Measurements from ENCODE around the gene PNO1. TPM values are rescaled to one million over a fixed set of nuclear protein-coding genes. Genes with fewer than 3 reads are reported as not detected.
A peak's percentile ranks its signal among the peaks of the same experiment; 100 is the strongest.

The PNO1 gene
- total and polyA plus RNA-seq, 2 donors (not counting 1 experiment from before 2014, with no cell fraction given), result 12.9 to 13.4 TPM

- no peaks in the 10 kb centered on the region for H3K9me3 ChIP-seq (ENCODE audit: control insufficient read depth, insufficient read depth, low read depth, low read length)
- H4K20me1 ChIP-seq (ENCODE audit: control insufficient read depth, extremely low read depth, insufficient read depth, low read length), result no peaks in the 10 kb centered on the region
- no peak overlapping the region for H3K27ac ChIP-seq (ENCODE audit: insufficient read depth, low read length)
- H2AFZ ChIP-seq (ENCODE audit: low read length), result no peak overlapping the region
- H3K9ac ChIP-seq (ENCODE audit: insufficient read depth, low read length), result no peak overlapping the region
- no peak overlapping the region for H3K4me3 ChIP-seq (replicated peaks in 1 of 4; ENCODE audit: control extremely low read depth in 1 of 4, insufficient read depth in 1 of 4, low read depth in 3 of 4, low read length in 4 of 4)
- peak; percentile 17 to 47 for DNase-seq (ENCODE audit: low read depth in 2 of 2)
- no peak overlapping the region for H3K4me2 ChIP-seq (ENCODE audit: extremely low read depth, insufficient read depth, low read length)
- no peaks in the 10 kb centered on the region for H3K36me3 ChIP-seq (ENCODE audit: control insufficient read depth, insufficient read depth, low read length)
- no peaks in the 10 kb centered on the region for H3K79me2 ChIP-seq (ENCODE audit: control insufficient read depth, insufficient read depth, low read length)
- TF ChIP-seq CTCF (conservative IDR thresholded peaks at IDR 0.05 in 1 of 2, IDR thresholded peaks at IDR 0.05 in 1 of 2; ENCODE audit: low read depth in 1 of 2, low read length in 2 of 2) (no peak), EZH2 (IDR thresholded peaks at IDR 0.05; ENCODE audit: low read length, missing control alignments) (no peak)
- no peaks in the 10 kb centered on the region for H3K4me1 ChIP-seq (ENCODE audit: control insufficient read depth, extremely low read depth, insufficient read depth, low read length)
- no peaks in the 10 kb centered on the region for H3K27me3 ChIP-seq (ENCODE audit: control insufficient read depth, insufficient read depth, low read length)
Observed at GRCh38 chr2:68124321-68124720, 33.4 kb upstream of the PNO1 start.

DNA sequence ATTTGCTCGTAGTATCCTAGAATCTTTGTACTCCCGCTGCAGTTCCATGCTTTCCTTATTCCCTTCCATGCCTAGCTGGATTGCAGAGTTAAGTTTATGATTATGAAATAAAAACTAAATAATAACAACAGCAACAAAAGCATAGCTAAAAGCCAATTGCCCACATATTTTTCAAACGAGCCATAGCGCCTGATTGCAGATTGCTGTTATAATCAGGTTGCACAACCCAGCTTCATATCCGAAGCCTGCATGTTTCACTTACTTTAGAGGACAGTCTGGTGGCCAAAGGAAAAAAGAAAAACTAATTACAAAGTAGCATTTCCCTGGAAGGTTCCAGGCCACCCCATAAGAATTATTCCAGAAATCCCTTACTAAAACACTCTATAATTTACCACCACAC is 31.9 kb upstream of the PNO1 start:
- Histone ChIP-seq H3K36me3 (ENCODE audit: control insufficient read depth, insufficient read depth, low read length) (no peaks in the 10 kb centered on the region), H3K4me2 (ENCODE audit: extremely low read depth, insufficient read depth, low read length) (no peak overlapping the region), H3K79me2 (ENCODE audit: control insufficient read depth, insufficient read depth, low read length) (no peaks in the 10 kb centered on the region), H3K9ac (ENCODE audit: insufficient read depth, low read length) (no peak overlapping the region), H2AFZ (ENCODE audit: low read length) (no peak overlapping the region), H3K27me3 (ENCODE audit: control insufficient read depth, insufficient read depth, low read length) (no peaks in the 10 kb centered on the region), H4K20me1 (ENCODE audit: control insufficient read depth, extremely low read depth, insufficient read depth, low read length) (no peaks in the 10 kb centered on the region), H3K9me3 (ENCODE audit: control insufficient read depth, insufficient read depth, low read depth, low read length) (no peaks in the 10 kb centered on the region), H3K4me1 (ENCODE audit: control insufficient read depth, extremely low read depth, insufficient read depth, low read length) (no peaks in the 10 kb centered on the region), H3K27ac (ENCODE audit: insufficient read depth, low read length) (no peak overlapping the region), H3K4me3 (replicated peaks in 1 of 4; ENCODE audit: control extremely low read depth in 1 of 4, insufficient read depth in 1 of 4, low read depth in 3 of 4, low read length in 4 of 4) (no peak overlapping the region)
- peak in 1 of 2 donors; percentile 19 for DNase-seq (ENCODE audit: low read depth in 2 of 2)
- no peak for TF ChIP-seq CTCF (conservative IDR thresholded peaks at IDR 0.05 in 1 of 2, IDR thresholded peaks at IDR 0.05 in 1 of 2; ENCODE audit: low read depth in 1 of 2, low read length in 2 of 2)
- TF ChIP-seq EZH2 (IDR thresholded peaks at IDR 0.05; ENCODE audit: low read length, missing control alignments), result no peak

DNA sequence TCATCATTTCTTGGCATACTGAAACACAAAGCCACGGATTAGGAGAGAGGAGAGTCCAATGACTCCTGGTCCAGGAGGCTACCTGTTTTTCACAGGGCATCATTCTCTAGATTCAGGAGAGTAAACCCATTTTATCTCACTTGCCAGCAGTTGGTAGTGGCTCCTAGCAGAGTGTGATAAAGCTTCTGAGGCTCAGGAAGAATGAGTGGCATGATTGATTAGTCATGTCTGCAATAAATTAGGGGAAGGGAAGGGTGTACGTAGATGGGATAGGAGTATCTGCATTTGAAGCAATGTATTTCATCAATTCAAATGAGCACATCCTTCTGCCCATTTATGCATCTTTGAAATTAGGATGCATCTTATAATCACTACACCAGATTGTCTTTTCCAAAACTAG is 31.1 kb upstream of the PNO1 start:
- TF ChIP-seq EZH2 (IDR thresholded peaks at IDR 0.05; ENCODE audit: low read length, missing control alignments) (no peak), CTCF (conservative IDR thresholded peaks at IDR 0.05 in 1 of 2, IDR thresholded peaks at IDR 0.05 in 1 of 2; ENCODE audit: low read depth in 1 of 2, low read length in 2 of 2) (no peak)
- H3K36me3 ChIP-seq (ENCODE audit: control insufficient read depth, insufficient read depth, low read length), result no peaks in the 10 kb centered on the region
- H3K9ac ChIP-seq (ENCODE audit: insufficient read depth, low read length), result no peak overlapping the region
- no peaks in the 10 kb centered on the region for H3K27me3 ChIP-seq (ENCODE audit: control insufficient read depth, insufficient read depth, low read length)
- no peak overlapping the region for H2AFZ ChIP-seq (ENCODE audit: low read length)
- H4K20me1 ChIP-seq (ENCODE audit: control insufficient read depth, extremely low read depth, insufficient read depth, low read length), result no peaks in the 10 kb centered on the region
- no peaks in the 10 kb centered on the region for H3K79me2 ChIP-seq (ENCODE audit: control insufficient read depth, insufficient read depth, low read length)
- H3K4me2 ChIP-seq (ENCODE audit: extremely low read depth, insufficient read depth, low read length), result no peak overlapping the region
- no peak overlapping the region for H3K27ac ChIP-seq (ENCODE audit: insufficient read depth, low read length)
- no peaks in the 10 kb centered on the region for H3K9me3 ChIP-seq (ENCODE audit: control insufficient read depth, insufficient read depth, low read depth, low read length)
- no peak overlapping the region for H3K4me3 ChIP-seq (replicated peaks in 1 of 4; ENCODE audit: control extremely low read depth in 1 of 4, insufficient read depth in 1 of 4, low read depth in 3 of 4, low read length in 4 of 4)
- DNase-seq (ENCODE audit: low read depth in 2 of 2), result no peak
- H3K4me1 ChIP-seq (ENCODE audit: control insufficient read depth, extremely low read depth, insufficient read depth, low read length), result no peaks in the 10 kb centered on the region

Measured in fibroblast of lung (primary cell).